ENCODE measurements around the gene TXN2. TPM values are rescaled to one million over a fixed set of nuclear protein-coding genes. Genes with fewer than 3 reads are reported as not detected.

The TXN2 gene
- total RNA-seq, 2 donors from 2014 or later, result 26.7 to 31.4 TPM

GRCh38 chr22:36461665-36462649 is 19.5 kb downstream of the TXN2 start:
- peak overlapping the region; percentile 95 to 98 for H3K27ac ChIP-seq
- H3K36me3 ChIP-seq, result no peaks in the 10 kb centered on the region
- no peak for TF ChIP-seq CTCF (IDR thresholded peaks at IDR 0.05)
- ATAC-seq (ENCODE audit: insufficient number of reproducible peaks, low FRiP score, low read depth) (peak; percentile 54), DNase-seq (ENCODE audit: low spot score) (peak; percentile 70)
- H3K27me3 ChIP-seq (replicated peaks; ENCODE audit: insufficient read depth), result no peaks in the 10 kb centered on the region
- H3K4me3 ChIP-seq, result no peak overlapping the region
- peaks cover 51 to 79% of the 10 kb centered on the region in 2 donors for H3K4me1 ChIP-seq (ENCODE audit: control insufficient read depth in 1 of 2, low read depth in 2 of 2)
- H3K9me3 ChIP-seq, result no peaks in the 10 kb centered on the region

- TF ChIP-seq CTCF (IDR thresholded peaks at IDR 0.05), result no peak
- Histone ChIP-seq H3K27me3 (replicated peaks; ENCODE audit: insufficient read depth) (no peaks in the 10 kb centered on the region), H3K4me1 (ENCODE audit: control insufficient read depth in 1 of 2, low read depth in 2 of 2) (peaks cover 42 to 78% of the 10 kb centered on the region in 2 donors), H3K9me3 (no peaks in the 10 kb centered on the region), H3K4me3 (no peak overlapping the region), H3K27ac (peak overlapping the region; percentile 95 to 96), H3K36me3 (no peaks in the 10 kb centered on the region)
- ATAC-seq (ENCODE audit: insufficient number of reproducible peaks, low FRiP score, low read depth) (no peak), DNase-seq (ENCODE audit: low spot score) (no peak)
Observed at GRCh38 chr22:36460202-36460601, 21.2 kb downstream of the TXN2 start.

- H3K27me3 ChIP-seq (replicated peaks; ENCODE audit: insufficient read depth), result no peaks in the 10 kb centered on the region
- TF ChIP-seq CTCF (IDR thresholded peaks at IDR 0.05), result no peak
- ATAC-seq (ENCODE audit: insufficient number of reproducible peaks, low FRiP score, low read depth) (no peak), DNase-seq (ENCODE audit: low spot score) (no peak)
- peak overlapping the region; percentile 95 to 96 for H3K27ac ChIP-seq
- no peaks in the 10 kb centered on the region for H3K9me3 ChIP-seq
- no peaks in the 10 kb centered on the region for H3K36me3 ChIP-seq
- peaks cover 26 to 70% of the 10 kb centered on the region in 2 donors for H3K4me1 ChIP-seq (ENCODE audit: control insufficient read depth in 1 of 2, low read depth in 2 of 2)
- no peak overlapping the region for H3K4me3 ChIP-seq
Observed at GRCh38 chr22:36457688-36458450, 23.6 kb downstream of the TXN2 start.

- DNase-seq (ENCODE audit: low spot score), result no peak
- H3K36me3 ChIP-seq, result no peaks in the 10 kb centered on the region
- no peak for TF ChIP-seq CTCF (IDR thresholded peaks at IDR 0.05)
- peak overlapping the region; percentile 95 to 96 for H3K27ac ChIP-seq
- H3K4me3 ChIP-seq, result no peak overlapping the region
- no peaks in the 10 kb centered on the region for H3K9me3 ChIP-seq
- no peaks in the 10 kb centered on the region for H3K27me3 ChIP-seq (replicated peaks; ENCODE audit: insufficient read depth)
- peaks cover 30 to 70% of the 10 kb centered on the region in 2 donors for H3K4me1 ChIP-seq (ENCODE audit: control insufficient read depth in 1 of 2, low read depth in 2 of 2)
- ATAC-seq (ENCODE audit: insufficient number of reproducible peaks, low FRiP score, low read depth), result no peak
Observed at GRCh38 chr22:36456464-36456845, 25.0 kb downstream of the TXN2 start.
